H9 (cell line): ENCODE measurements around the gene FAM174B. TPM values are rescaled to one million over a fixed set of nuclear protein-coding genes. Genes with fewer than 3 reads are reported as not detected.

Experiments used
- DNase-seq: peaks from one replicate; pipeline ENCODE4 v3.0.0-alpha.2; 2017
- H2AFZ ChIP-seq: one replicate; pipeline ENCODE4 v1.6.1; 2013; ENCODE audit warnings: mild to moderate bottlenecking, low read length, control low read depth, moderate library complexity
- H2AK5ac ChIP-seq: 2 replicates; pipeline ENCODE4 v1.6.1; 2013; ENCODE audit warnings: low read length, control low read depth, mixed read lengths; ENCODE audit not compliant: insufficient read length
- H2BK120ac ChIP-seq: one replicate; pipeline ENCODE4 v1.6.1; 2013; ENCODE audit warnings: low read depth, mild to moderate bottlenecking, low read length, control low read depth, inconsistent platforms; ENCODE audit not compliant: poor library complexity, severe bottlenecking
- H2BK12ac ChIP-seq: 2 replicates; pipeline ENCODE4 v1.6.1; 2013; ENCODE audit warnings: low read length, control low read depth, mixed read lengths, low read depth; ENCODE audit not compliant: insufficient read length
- H2BK15ac ChIP-seq: 2 replicates; pipeline ENCODE4 v1.6.1; 2013; ENCODE audit warnings: low read depth, low read length, control low read depth
- H2BK20ac ChIP-seq: one replicate; pipeline ENCODE4 v1.6.1; 2013; ENCODE audit warnings: low read depth, mild to moderate bottlenecking, low read length, control low read depth, inconsistent platforms; ENCODE audit not compliant: poor library complexity, severe bottlenecking
- H2BK5ac ChIP-seq: 2 replicates; pipeline ENCODE4 v1.6.1; 2013; ENCODE audit warnings: low read length, control low read depth, mixed read lengths; ENCODE audit not compliant: insufficient read length
- H3K14ac ChIP-seq: 2 replicates; pipeline ENCODE4 v1.6.1; 2013; ENCODE audit warnings: low read length, control low read depth; ENCODE audit not compliant: insufficient read depth
- H3K18ac ChIP-seq: 2 replicates; pipeline ENCODE4 v1.6.1; 2013; ENCODE audit warnings: low read depth, mild to moderate bottlenecking, mixed read lengths, low read length, control low read depth; ENCODE audit not compliant: insufficient read length
- H3K23ac ChIP-seq: 2 replicates; pipeline ENCODE4 v1.6.1; 2013; ENCODE audit warnings: low read length, control low read depth, mixed read lengths, low read depth; ENCODE audit not compliant: insufficient read length
- H3K23me2 ChIP-seq: 2 replicates; pipeline ENCODE4 v1.6.1; 2013; ENCODE audit warnings: low read depth, mild to moderate bottlenecking, mixed read lengths, low read length, control low read depth; ENCODE audit not compliant: insufficient read length, poor library complexity, severe bottlenecking
- H3K27ac ChIP-seq: 2 replicates; pipeline ENCODE4 v1.5.1; 2013; ENCODE audit warnings: low read length, control low read depth, mixed read lengths, low read depth; ENCODE audit not compliant: insufficient read length
- H3K27me3 ChIP-seq: 2 replicates; pipeline ENCODE4 v1.6.1; 2013; ENCODE audit warnings: low read length, control low read depth, inconsistent platforms; ENCODE audit not compliant: insufficient read depth
- H3K4ac ChIP-seq: 2 replicates; pipeline ENCODE4 v1.6.1; 2013; ENCODE audit warnings: low read depth, mild to moderate bottlenecking, control low read depth, inconsistent platforms, low read length, moderate library complexity
- H3K4me1 ChIP-seq: 2 replicates; pipeline ENCODE4 v1.6.1; 2013; ENCODE audit warnings: low read length, control low read depth, inconsistent platforms; ENCODE audit not compliant: insufficient read depth
- H3K4me2 ChIP-seq: 2 replicates; pipeline ENCODE4 v1.6.1; 2013; ENCODE audit warnings: low read length, control low read depth, mixed read lengths; ENCODE audit not compliant: insufficient read length, insufficient read depth
- H3K56ac ChIP-seq: 2 replicates; pipeline ENCODE4 v1.6.1; 2013; ENCODE audit warnings: low read depth, mild to moderate bottlenecking, mixed read lengths, low read length, control low read depth; ENCODE audit not compliant: insufficient read length
- H3K79me1 ChIP-seq: 2 replicates; pipeline ENCODE4 v1.6.1; 2013; ENCODE audit warnings: low read depth, mild to moderate bottlenecking, moderate library complexity, low read length, control low read depth, inconsistent platforms; ENCODE audit not compliant: insufficient read depth, poor library complexity, severe bottlenecking
- H3K79me2 ChIP-seq: 2 replicates; pipeline ENCODE4 v1.6.1; 2013; ENCODE audit warnings: low read length, control low read depth, inconsistent platforms; ENCODE audit not compliant: insufficient read depth
- H3K9ac ChIP-seq: 2 replicates; pipeline ENCODE4 v1.6.1; 2013; ENCODE audit warnings: low read length, control low read depth, mixed read lengths; ENCODE audit not compliant: insufficient read length; ENCODE audit errors: extremely low read depth
- H3K9me3 ChIP-seq: one replicate; pipeline ENCODE4 v1.6.1; 2013; ENCODE audit warnings: low read depth, low read length, inconsistent platforms; ENCODE audit not compliant: control insufficient read depth
- H3T11ph ChIP-seq: one replicate; pipeline ENCODE4 v1.6.1; 2013; ENCODE audit warnings: mild to moderate bottlenecking, low read length, control low read depth, inconsistent platforms
- H4K20me1 ChIP-seq: one replicate; pipeline ENCODE4 v1.6.1; 2013; ENCODE audit not compliant: control insufficient read depth, insufficient read length, insufficient read depth
- H4K5ac ChIP-seq: 2 replicates; pipeline ENCODE4 v1.6.1; 2013; ENCODE audit warnings: low read depth, mild to moderate bottlenecking, mixed read lengths, low read length, control low read depth; ENCODE audit not compliant: insufficient read length
- H4K8ac ChIP-seq: replicated peaks from 2 replicates; pipeline ENCODE4 v1.6.1; 2013; ENCODE audit warnings: low read length, control low read depth, mixed read lengths, low read depth; ENCODE audit not compliant: insufficient read length
- H4K91ac ChIP-seq: 2 replicates; pipeline ENCODE4 v1.6.1; 2013; ENCODE audit warnings: low read depth, mild to moderate bottlenecking, moderate library complexity, mixed read lengths, low read length, control low read depth; ENCODE audit not compliant: insufficient read length
- H3K27ac Mint-ChIP-seq, 3 experiments: 2 replicates in 2 of 3; 3 replicates in 1 of 3; pipeline ENCODE4 v1.8.0; 2020 to 2021; ENCODE audit warnings: mixed read lengths in 3 of 3, mild to moderate bottlenecking in 1 of 3, moderate library complexity in 1 of 3
- H3K27me3 Mint-ChIP-seq: 2 replicates; pipeline ENCODE4 v1.8.0; 2021; ENCODE audit warnings: low read depth, mild to moderate bottlenecking, moderate library complexity, mixed read lengths
- H3K36me3 Mint-ChIP-seq, 3 experiments: 2 replicates in 2 of 3; 3 replicates in 1 of 3; pipeline ENCODE4 v1.8.0; 2020 to 2021; ENCODE audit warnings: low read depth in 3 of 3, mixed read lengths in 3 of 3; ENCODE audit not compliant: insufficient read depth in 1 of 3
- H3K4me1 Mint-ChIP-seq, 2 experiments: 2 replicates each; pipeline ENCODE4 v1.8.0; 2020; ENCODE audit warnings: mixed read lengths in 2 of 2
- H3K4me3 Mint-ChIP-seq, 2 experiments: 2 replicates in 1 of 2; 3 replicates in 1 of 2; pipeline ENCODE4 v1.8.0; 2020 to 2021; ENCODE audit warnings: mild to moderate bottlenecking in 2 of 2, mixed read lengths in 2 of 2, moderate library complexity in 1 of 2
- H3K9me3 Mint-ChIP-seq, 2 experiments: 2 replicates in 1 of 2; 3 replicates in 1 of 2; pipeline ENCODE4 v1.8.0; 2020; ENCODE audit warnings: mild to moderate bottlenecking in 2 of 2, mixed read lengths in 2 of 2, moderate library complexity in 1 of 2
- CTCF ChIP-seq: fragments of 200-600 bp; sonication (generic); conservative IDR thresholded peaks from 3 replicates; pipeline ENCODE4 v1.8.0; 2021; ENCODE audit warnings: antibody characterized with exemption, mild to moderate bottlenecking
- WGBS: extraction: QIAGEN DNeasy Blood & Tissue Kit; methylation state at CpG from one replicate; pipeline ENCODE4 v1.1.7; 2013; ENCODE audit warnings: missing lambda C conversion rate, low lambda C conversion rate, mixed read lengths; ENCODE audit not compliant: insufficient read length; ENCODE audit errors: extremely low coverage; 5-methylcytosine and 5-hydroxymethylcytosine counted together
- total RNA-seq: library from RNA; stranded (reverse); gene quantifications from 2 replicates; pipeline ENCODE4 v1.2.1, GENCODE V29; 2021

The FAM174B gene
- total RNA-seq, 1 experiment from 2014 or later, result 38.0 TPM

GRCh38 chr15:92693691-92694331 lies 38.2 kb upstream of the FAM174B start:
- H4K5ac ChIP-seq, result no peak overlapping the region
- WGBS, result no CpG with 5 or more reads among the region's 5 CpGs
- H2BK20ac ChIP-seq, result no peak overlapping the region
- H3K56ac ChIP-seq, result no peak overlapping the region
- Mint-ChIP-seq H3K27ac (no peak overlapping the region), H3K36me3 (peaks cover 12 to 20% (median 19%) of the 10 kb centered on the region in 3 experiments), H3K9me3 (peaks cover 18 to 21% of the 10 kb centered on the region in 2 experiments), H3K4me3 (no peak overlapping the region), H3K4me1 (peaks cover 4% of the 10 kb centered on the region in 2 experiments), H3K27me3 (peaks cover 3% of the 10 kb centered on the region; the same call in 1 of the 2 replicates)
- no peaks in the 10 kb centered on the region for H3K23me2 ChIP-seq
- H2BK15ac ChIP-seq, result no peak overlapping the region
- no peaks in the 10 kb centered on the region for H4K20me1 ChIP-seq
- no peak overlapping the region for H3K14ac ChIP-seq
- no peak overlapping the region for H3T11ph ChIP-seq
- H2BK5ac ChIP-seq, result no peak overlapping the region
- peaks cover 9% of the 10 kb centered on the region for H3K9me3 ChIP-seq
- no peak overlapping the region for H4K8ac ChIP-seq
- H2BK12ac ChIP-seq, result no peak overlapping the region
- H3K27ac ChIP-seq, result no peak overlapping the region
- TF ChIP-seq CTCF, result peak; percentile 75
- no peak overlapping the region for H3K4me2 ChIP-seq
- peak; percentile 81 for DNase-seq
- H2AK5ac ChIP-seq, result no peak overlapping the region
- no peaks in the 10 kb centered on the region for H3K27me3 ChIP-seq
- no peaks in the 10 kb centered on the region for H3K4me1 ChIP-seq
- no peak overlapping the region for H3K18ac ChIP-seq
- no peak overlapping the region for H3K23ac ChIP-seq
- no peak overlapping the region for H3K9ac ChIP-seq
- no peak overlapping the region for H4K91ac ChIP-seq
- H3K79me2 ChIP-seq, result no peaks in the 10 kb centered on the region
- H2AFZ ChIP-seq, result no peak overlapping the region
- H3K4ac ChIP-seq, result no peak overlapping the region
- H2BK120ac ChIP-seq, result no peak overlapping the region
- H3K79me1 ChIP-seq, result no peaks in the 10 kb centered on the region
